Adrenal gland (tissue), 12 donors: Measurements from ENCODE around the gene ARPC1B. TPM values are rescaled to one million over a fixed set of nuclear protein-coding genes. Genes with fewer than 3 reads are reported as not detected.
A peak's percentile ranks its signal among the peaks of the same experiment; 100 is the strongest.

Experiments
- DNase-seq, 7 donors: peaks; one replicate each; pipeline ENCODE4 v3.0.0-alpha.2; 2019 to 2020
- H3K27ac ChIP-seq, 5 donors: fragments of 200-600 bp; sonication (generic) in 4 of 5; 1 replicate in 3 of 5; 2 replicates in 2 of 5; pipeline versions ENCODE4 v1.5.1 to v1.8.0; 2016 to 2020; ENCODE audit warnings: mild to moderate bottlenecking in 1 of 5
- H3K27me3 ChIP-seq: fragments of 200-600 bp; 2 replicates; pipeline ENCODE4 v1.8.0; 2021
- H3K36me3 ChIP-seq, 2 donors: fragments of 200-600 bp; replicated peaks in 1 of 2; 1 replicate in 1 of 2; 2 replicates in 1 of 2; pipeline versions ENCODE4 v1.5.1 to v1.8.0; 2018 to 2022
- H3K4me1 ChIP-seq, 2 donors: fragments of 200-600 bp; replicated peaks in 1 of 2; 1 replicate in 1 of 2; 2 replicates in 1 of 2; pipeline versions ENCODE4 v1.5.1 to v1.8.0; 2018 to 2021
- H3K4me3 ChIP-seq, 4 donors: fragments of 200-600 bp; sonication (generic) in 3 of 4; one replicate each; pipeline ENCODE4 v1.5.1; 2016 to 2018
- H3K9me3 ChIP-seq, 3 donors: fragments of 200-600 bp; sonication (generic) in 1 of 3; replicated peaks in 1 of 3; 1 replicate in 2 of 3; 2 replicates in 1 of 3; pipeline versions ENCODE4 v1.5.1 to v1.8.0; 2016 to 2021
- CTCF ChIP-seq, 6 experiments: fragments of 450-650 bp in 4 of 6; fragments of 200-600 bp in 2 of 6; sonication (generic) in 1 of 6; IDR thresholded peaks; 1 replicate in 5 of 6; 2 replicates in 1 of 6; pipeline versions ENCODE4 v1.5.1 to v1.8.0; 2016 to 2021; ENCODE audit warnings: antibody characterized with exemption in 6 of 6, mild to moderate bottlenecking in 2 of 6, moderate library complexity in 1 of 6
- POLR2A ChIP-seq, 2 donors: fragments of 450-650 bp; IDR thresholded peaks; one replicate each; pipeline ENCODE4 v1.6.1; 2017; ENCODE audit warnings: antibody characterized with exemption in 2 of 2, mild to moderate bottlenecking in 2 of 2, moderate library complexity in 1 of 2
- WGBS, 4 donors: extraction: QIAGEN DNeasy Blood & Tissue Kit in 2 of 4; methylation state at CpG; one replicate each; pipeline versions ENCODE4 v1.1.5 to v1.1.7; 2013 to 2017; 5-methylcytosine and 5-hydroxymethylcytosine counted together
- intact Hi-C, 2 donors: fragments of 100-400 bp; cut with DNase I; formaldehyde crosslinking; loops; one replicate each; pipeline versions ENCODE4 v1.14.1 to v1.15.0; 2022 to 2023
- polyA plus RNA-seq, 3 donors: library from polyadenylated mRNA; stranded (reverse); fragments of 200-250 nt in 2 of 3; fragments of 350-450 nt in 1 of 3; fragmentation: Illumina TruSeq in 1 of 3; extraction: RNeasy Lipid Tissue Mini Kit (QIAGEN cat#74804) in 1 of 3; gene quantifications; one replicate each; pipeline ENCODE4 v1.2.3, GENCODE V29; 2013 to 2014
- total RNA-seq, 9 donors: library from RNA; depleted of rRNA in 4 of 9; stranded (reverse); fragments of >200 nt in 4 of 9; fragments of 120-200 nt in 1 of 9; fragmentation: NEBNext Ultra II Directional in 1 of 9; extraction: Animal tissue kit (Norgen Biotek cat#: 25700) in 1 of 9; gene quantifications; one replicate each; pipeline versions ENCODE4 v1.1.0 to v1.2.4, GENCODE V29; 2013 to 2023
- donor health status: healthy with polysubstance abuse.
- donor health status: Bipolar disorder and iron deficiency.
- donor health status: DM: yes; HTN: yes; CAD: no.
- donor health status: DM: no; HTN: no; CAD: no.
- donor health status: DM: no; HTN: no; CAD: no.
- donor health status: DM: yes; HTN: yes; CAD: no.

Gene ARPC1B
- total and polyA plus RNA-seq, 12 donors: 57.2 to 353 (median 94.3) TPM

- Histone ChIP-seq H3K4me1 (no peaks in the 10 kb centered on the region), H3K27ac (no peak overlapping the region), H3K27me3 (no peaks in the 10 kb centered on the region), H3K36me3 (peaks cover 0 to 39% of the 10 kb centered on the region in 2 donors), H3K4me3 (no peak overlapping the region), H3K9me3 (no peaks in the 10 kb centered on the region)
- no peak for DNase-seq
- intact Hi-C loops: no loop called here
- WGBS, 4 donors: 89 to 97% (median 95%) methylated on average over 12 to 13 of the region's 13 CpGs
- TF ChIP-seq CTCF (IDR thresholded peaks at IDR 0.05): no peak
- no peak for TF ChIP-seq POLR2A (IDR thresholded peaks at IDR 0.05)
These were observed 5.7 kb upstream of the ARPC1B start for GRCh38 chr7:99368750-99369389.

- H3K4me1 ChIP-seq: no peaks in the 10 kb centered on the region
- WGBS, 4 donors: 58 to 64% (median 62%) methylated on average over 8 to 9 of the region's 9 CpGs
- H3K9me3 ChIP-seq: no peaks in the 10 kb centered on the region
- no peak overlapping the region for H3K27ac ChIP-seq
- intact Hi-C loops: no loop called here
- no peak for DNase-seq
- no peaks in the 10 kb centered on the region for H3K27me3 ChIP-seq
- TF ChIP-seq CTCF (IDR thresholded peaks at IDR 0.05) (no peak), POLR2A (IDR thresholded peaks at IDR 0.05) (no peak)
- H3K36me3 ChIP-seq: peaks cover 0 to 29% of the 10 kb centered on the region in 2 donors
- H3K4me3 ChIP-seq: no peak overlapping the region
These were observed 4.7 kb upstream of the ARPC1B start for GRCh38 chr7:99369767-99370391.

- peaks cover 0 to 13% of the 10 kb centered on the region in 2 donors for H3K36me3 ChIP-seq
- H3K27me3 ChIP-seq: no peaks in the 10 kb centered on the region
- WGBS, 4 donors: 86 to 92% (median 91%) methylated on average over 11 of the region's 11 CpGs
- peaks cover 0 to 12% of the 10 kb centered on the region in 2 donors for H3K4me1 ChIP-seq
- DNase-seq: no peak
- H3K27ac ChIP-seq: no peak overlapping the region
- no peaks in the 10 kb centered on the region for H3K9me3 ChIP-seq
- H3K4me3 ChIP-seq: no peak overlapping the region
- TF ChIP-seq POLR2A (IDR thresholded peaks at IDR 0.05) (no peak), CTCF (IDR thresholded peaks at IDR 0.05) (no peak)
- intact Hi-C loops: no loop called here
These were observed 3.1 kb upstream of the ARPC1B start for GRCh38 chr7:99371376-99371920.

- WGBS, 4 donors: 61 to 65% (median 63%) methylated on average over 20 to 21 of the region's 21 CpGs
- no peak for DNase-seq
- Histone ChIP-seq H3K4me1 (peaks cover 0 to 14% of the 10 kb centered on the region in 2 donors), H3K27ac (peak overlapping the region in 2 of 5 donors; percentile 15 to 44), H3K27me3 (no peaks in the 10 kb centered on the region), H3K4me3 (no peak overlapping the region), H3K9me3 (no peaks in the 10 kb centered on the region), H3K36me3 (peaks cover 0 to 3% of the 10 kb centered on the region in 2 donors)
- TF ChIP-seq CTCF (IDR thresholded peaks at IDR 0.05): no peak
- TF ChIP-seq POLR2A (IDR thresholded peaks at IDR 0.05): no peak
- intact Hi-C loops: no loop called here
These were observed 2.0 kb upstream of the ARPC1B start for GRCh38 chr7:99372275-99373090.
